IMR-90 (cell line): Measurements from ENCODE around the gene AMBRA1. TPM values are rescaled to one million over a fixed set of nuclear protein-coding genes. Genes with fewer than 3 reads are reported as not detected.
A peak's percentile ranks its signal among the peaks of the same experiment; 100 is the strongest.

ENCODE experiments used
- ATAC-seq: fragments of 200-7000 bp; cut with Tn5 transposase; 2 replicates; pipeline ENCODE4 v1.9.1; 2020; ENCODE audit warnings: low read depth, mild to moderate bottlenecking, moderate library complexity
- BruUV-seq: library from RNA; stranded (reverse); fragments of 400-500 nt; replicated peaks from 2 replicates; lab custom pipeline; 2021; lab: Mats Ljungman, UMichigan
- CTCF ChIA-PET: fragments of 300-600 bp; formaldehyde crosslinking; extraction: SDS; loops from one replicate; lab custom pipeline; 2021; ENCODE audit warnings: antibody characterized with exemption; lab: Yijun Ruan, JAX
- POLR2A ChIA-PET: fragments of 300-600 bp; sonication (Branson Sonifier 250); formaldehyde crosslinking; loops from one replicate; lab custom pipeline; 2022; ENCODE audit warnings: antibody characterized with exemption; ENCODE audit not compliant: unreplicated experiment; lab: Charles Lee
- DNase-seq: peaks from one replicate; pipeline ENCODE4 v3.0.0; 2013
- H2AFZ ChIP-seq: replicated peaks from 2 replicates; pipeline ENCODE3; 2013; ENCODE audit warnings: low read length, mild to moderate bottlenecking; ENCODE audit not compliant: poor library complexity
- H2AK5ac ChIP-seq: 2 replicates; pipeline ENCODE4 v1.6.1; 2013; ENCODE audit warnings: low read depth, low read length, inconsistent platforms
- H2AK9ac ChIP-seq: replicated peaks from 2 replicates; pipeline ENCODE3; 2013; ENCODE audit warnings: mild to moderate bottlenecking, low read depth, low read length, moderate library complexity; ENCODE audit not compliant: poor library complexity
- H2BK120ac ChIP-seq: 2 replicates; pipeline ENCODE4 v1.6.1; 2013; ENCODE audit warnings: low read depth, low read length, inconsistent platforms
- H2BK15ac ChIP-seq: 3 replicates; pipeline ENCODE4 v1.6.1; 2013; ENCODE audit warnings: low read depth, low read length, inconsistent platforms
- H2BK20ac ChIP-seq: 2 replicates; pipeline ENCODE4 v1.6.1; 2013; ENCODE audit warnings: low read depth, mild to moderate bottlenecking, inconsistent platforms, low read length, moderate library complexity
- H2BK5ac ChIP-seq: 2 replicates; pipeline ENCODE4 v1.6.1; 2013; ENCODE audit warnings: mild to moderate bottlenecking, low read depth, low read length, inconsistent platforms; ENCODE audit not compliant: poor library complexity, severe bottlenecking
- H3K14ac ChIP-seq: replicated peaks from 2 replicates; pipeline ENCODE4 v1.6.1; 2013; ENCODE audit warnings: low read depth, low read length, inconsistent platforms
- H3K18ac ChIP-seq: 2 replicates; pipeline ENCODE4 v1.6.1; 2013; ENCODE audit warnings: low read depth, low read length, control low read depth
- H3K23ac ChIP-seq: 2 replicates; pipeline ENCODE4 v1.6.1; 2013; ENCODE audit warnings: low read depth, low read length, inconsistent platforms
- H3K27ac ChIP-seq: 2 replicates; pipeline ENCODE4 v1.5.1; 2013; ENCODE audit warnings: mild to moderate bottlenecking, control low read depth, low read length; ENCODE audit not compliant: insufficient read depth
- H3K27me3 ChIP-seq: 2 replicates; pipeline ENCODE4 v1.6.1; 2013; ENCODE audit warnings: low read length; ENCODE audit not compliant: control insufficient read depth, insufficient read depth
- H3K36me3 ChIP-seq: 2 replicates; pipeline ENCODE4 v1.6.1; 2013; ENCODE audit warnings: low read length, mixed read lengths; ENCODE audit not compliant: control insufficient read depth, insufficient read depth
- H3K4ac ChIP-seq: 2 replicates; pipeline ENCODE4 v1.6.1; 2013; ENCODE audit warnings: low read depth, low read length, inconsistent platforms
- H3K4me1 ChIP-seq: 2 replicates; pipeline ENCODE4 v1.6.1; 2013; ENCODE audit warnings: low read length, mixed read lengths; ENCODE audit not compliant: control insufficient read depth, insufficient read depth
- H3K4me2 ChIP-seq: 2 replicates; pipeline ENCODE4 v1.6.1; 2013; ENCODE audit warnings: low read depth, mild to moderate bottlenecking, control low read depth, low read length, moderate library complexity
- H3K4me3 ChIP-seq: 2 replicates; pipeline ENCODE4 v1.5.1; 2013; ENCODE audit warnings: low read depth, mild to moderate bottlenecking, control low read depth, low read length, moderate library complexity; ENCODE audit not compliant: insufficient read depth
- H3K56ac ChIP-seq: 2 replicates; pipeline ENCODE4 v1.6.1; 2013; ENCODE audit warnings: low read length, inconsistent platforms; ENCODE audit not compliant: insufficient read depth; ENCODE audit errors: extremely low read depth
- H3K79me1 ChIP-seq, 2 experiments: 2 replicates each; pipeline ENCODE4 v1.6.1; 2013; ENCODE audit warnings: low read length in 2 of 2, inconsistent platforms in 1 of 2, low read depth in 1 of 2
- H3K9ac ChIP-seq: 2 replicates; pipeline ENCODE4 v1.6.1; 2013; ENCODE audit warnings: low read depth, low read length, control low read depth
- H3K9me1 ChIP-seq: 2 replicates; pipeline ENCODE4 v1.6.1; 2013; ENCODE audit warnings: low read length, inconsistent platforms; ENCODE audit not compliant: insufficient read depth
- H3K9me3 ChIP-seq: 2 replicates; pipeline ENCODE4 v1.6.1; 2013; ENCODE audit warnings: low read length; ENCODE audit not compliant: control insufficient read depth, insufficient read depth
- H4K20me1 ChIP-seq: 2 replicates; pipeline ENCODE4 v1.6.1; 2013; ENCODE audit warnings: low read length, inconsistent platforms; ENCODE audit not compliant: insufficient read depth
- H4K5ac ChIP-seq: 2 replicates; pipeline ENCODE4 v1.6.1; 2013; ENCODE audit warnings: mild to moderate bottlenecking, low read depth, low read length, control low read depth
- H4K8ac ChIP-seq, 2 experiments: 2 replicates each; pipeline ENCODE4 v1.6.1; 2013; ENCODE audit warnings: low read depth in 2 of 2, low read length in 2 of 2, control low read depth in 1 of 2, inconsistent platforms in 1 of 2
- H4K91ac ChIP-seq: 2 replicates; pipeline ENCODE4 v1.6.1; 2013; ENCODE audit warnings: low read depth, low read length, inconsistent platforms; ENCODE audit not compliant: insufficient read depth
- BHLHE40 ChIP-seq: fragments of 150-350 bp; IDR thresholded peaks from 2 replicates; pipeline ENCODE4 v1.6.1; 2016; ENCODE audit warnings: mild to moderate bottlenecking, low read depth, low read length
- CHD1 ChIP-seq: IDR thresholded peaks from 2 replicates; pipeline ENCODE4 v1.6.1; 2012; ENCODE audit warnings: low read depth, low read length, improper control_type of control experiment
- FOS ChIP-seq: fragments of 150-350 bp; IDR thresholded peaks from 2 replicates; pipeline ENCODE4 v1.6.1; 2016; ENCODE audit warnings: low read depth, low read length
- MAFK ChIP-seq: IDR thresholded peaks from 2 replicates; pipeline ENCODE4 v1.6.1; 2012; ENCODE audit warnings: low read depth, low read length, improper control_type of control experiment
- NFE2L2 ChIP-seq: fragments of 150-350 bp; IDR thresholded peaks from 2 replicates; pipeline ENCODE4 v1.6.1; 2016; ENCODE audit warnings: low read depth, mild to moderate bottlenecking, low read length
- RAD21 ChIP-seq: IDR thresholded peaks from 2 replicates; pipeline ENCODE4 v1.6.1; 2012; ENCODE audit warnings: low read length, improper control_type of control experiment
- RCOR1 ChIP-seq: IDR thresholded peaks from 2 replicates; pipeline ENCODE4 v1.6.1; 2012; ENCODE audit warnings: mild to moderate bottlenecking, low read length, improper control_type of control experiment; ENCODE audit not compliant: insufficient replicate concordance
- RFX5 ChIP-seq: IDR thresholded peaks from 2 replicates; pipeline ENCODE4 v1.8.0; 2012; ENCODE audit warnings: low read depth, mild to moderate bottlenecking, low read length, moderate library complexity
- WGBS, 2 experiments: methylation state at CpG; one replicate each; pipeline versions ENCODE4 v1.1.5 to v1.1.7; 2013; ENCODE audit warnings: missing lambda C conversion rate in 2 of 2; ENCODE audit not compliant: insufficient read length in 1 of 2; ENCODE audit errors: extremely low coverage in 2 of 2; 5-methylcytosine and 5-hydroxymethylcytosine counted together
- dilution Hi-C: fragments of 300-500 bp; cut with HindIII; formaldehyde crosslinking; loops from one replicate; pipeline ENCODE4 v1.14.3; 2018; ENCODE audit warnings: low sequenced_read_pairs; ENCODE audit not compliant: unreplicated experiment
- in situ Hi-C: fragments of 300-500 bp; cut with MboI; formaldehyde crosslinking; loops from 3 replicates; pipeline ENCODE4 v1.14.3; 2019; ENCODE audit warnings: low sequenced_read_pairs, inconsistent platforms, mixed read lengths
- intact Hi-C: fragments of 100-400 bp; cut with micrococcal nuclease; formaldehyde crosslinking; loops from 2 replicates; pipeline ENCODE4 v1.10.0; 2022
- polyA plus RNA-seq, 3 experiments: library from polyadenylated mRNA; depleted of rRNA; stranded (reverse); fragments of >200 nt; gene quantifications; 2 replicates each; pipeline ENCODE4 v1.2.3, GENCODE V29; 2012; ENCODE audit warnings: low replicate concordance in 1 of 3
- total RNA-seq: library from RNA; depleted of rRNA; stranded (reverse); fragments of >200 nt; gene quantifications from 2 replicates; pipeline ENCODE4 v1.2.3, GENCODE V29; 2012

The AMBRA1 gene
- total and polyA plus RNA-seq, 2 of the 4 experiments (the other 2 are of a cell fraction), result 9.4 to 18.3 TPM

DNA sequence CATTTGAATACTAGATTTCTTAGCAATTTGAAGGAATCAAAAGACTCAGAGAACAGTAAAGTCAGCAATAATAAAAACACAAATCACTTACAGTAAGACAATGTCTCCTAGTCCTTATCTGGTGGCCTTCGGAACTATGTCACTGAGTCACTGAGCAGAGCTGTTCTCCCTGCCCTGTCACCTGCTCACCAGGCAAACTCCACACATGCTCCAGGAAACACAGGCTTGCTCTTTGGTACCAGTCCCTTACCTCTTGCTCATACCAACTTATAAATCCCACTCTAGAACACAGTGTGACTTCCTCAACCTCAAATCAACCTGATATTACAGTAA is 121.2 kb downstream of the AMBRA1 start:
- Histone ChIP-seq H3K14ac (no peak overlapping the region), H3K4me1 (no peaks in the 10 kb centered on the region), H3K27ac (no peak overlapping the region), H3K9me1 (peaks cover 6% of the 10 kb centered on the region), H3K23ac (no peak overlapping the region), H3K4me3 (no peak overlapping the region), H2BK5ac (no peak overlapping the region), H4K20me1 (peaks cover 8% of the 10 kb centered on the region; the same call in 1 of the 2 replicates), H2BK15ac (no peak overlapping the region), H2AFZ (no peak overlapping the region), H4K5ac (no peak overlapping the region), H3K4ac (no peak overlapping the region), H3K18ac (no peak overlapping the region), H3K27me3 (no peaks in the 10 kb centered on the region), H2AK9ac (no peak overlapping the region), H2BK120ac (no peak overlapping the region), H3K4me2 (no peak overlapping the region), H3K9ac (no peak overlapping the region), H3K56ac (no peak overlapping the region), H4K91ac (no peak overlapping the region), H3K79me1 (peaks cover 28 to 32% of the 10 kb centered on the region in 2 experiments; a peak in 3 of 4 replicates), H2AK5ac (no peak overlapping the region), H3K9me3 (no peaks in the 10 kb centered on the region), H4K8ac (no peak overlapping the region), H3K36me3 (0 out of 2 replicates have a peak, but pooled peaks cover 3% of the 10 kb centered on the region), H2BK20ac (no peak overlapping the region)
- ATAC-seq (no peak), DNase-seq (no peak)
- in situ Hi-C loops (no loop called here), intact Hi-C loops (no loop called here), dilution Hi-C loops (no loop called here)
- ChIA-PET POLR2A (no interaction called here), CTCF (no interaction called here)
- TF ChIP-seq FOS (no peak), RFX5 (no peak), RAD21 (no peak), NFE2L2 (no peak), MAFK (0 out of 2 replicates have a peak, but pooled peaks have one; percentile 12), RCOR1 (no peak), CHD1 (no peak), BHLHE40 (no peak)
- WGBS, 2 experiments, result 43% methylated on average over 1 of the region's 1 CpG; no CpG with 5 or more reads in 1 of the 2 experiments
- BruUV-seq, result no TSS peak
